Right lobe of liver (tissue), 4 donors: ENCODE results near the gene CFAP53.

Experiments
- CTCF ChIP-seq, 4 donors: fragments of 200-600 bp in 3 of 4; fragments of 450-650 bp in 1 of 4; IDR thresholded peaks; one replicate each; pipeline versions ENCODE4 v1.5.1 to v1.8.0; 2016 to 2022; ENCODE audit warnings: antibody characterized with exemption in 4 of 4, mild to moderate bottlenecking in 2 of 4
- POLR2A ChIP-seq: fragments of 450-650 bp; IDR thresholded peaks from one replicate; pipeline ENCODE4 v1.6.1; 2017; ENCODE audit warnings: antibody characterized with exemption, mild to moderate bottlenecking
- donor health status: DM: no; HTN: no; CAD: no.
- donor health status: DM: no; HTN: no; CAD: no.
- donor health status: DM: no; HTN: yes; CAD: no.

- no peak for TF ChIP-seq CTCF (IDR thresholded peaks at IDR 0.05)
- TF ChIP-seq POLR2A = no peak
Observed at GRCh38 chr18:50199921-50200320, 66.4 kb downstream of the CFAP53 start.
